GM21515 (cell line): ENCODE measurements around the gene ALG9.

Experiments used
- ATAC-seq: cut with Tn5 transposase; IDR thresholded peaks from one replicate; pipeline ENCODE4 v1.9.1; 2021; ENCODE audit not compliant: unreplicated experiment

ALG9 gene

GRCh38 chr11:111737444-111738210 lies 133.8 kb downstream of the ALG9 start:
- no peak for ATAC-seq

GRCh38 chr11:111736621-111737443 lies 134.5 kb downstream of the ALG9 start:
- ATAC-seq = no peak
